NCI-H2081 treated with DMSO at 0.1 percent for 48 hours (cell line): ENCODE data around the gene TANGO2.

Experiments used
- DNase-seq: peaks from one replicate; lab custom pipeline; 2025; lab: John Stamatoyannopoulos, UW

Gene TANGO2

GRCh38 chr22:20012741-20013331, 8.1 kb upstream of the TANGO2 start:
- DNase-seq = no peak

- no peak for DNase-seq
Observed at GRCh38 chr22:20013382-20013871, 7.5 kb upstream of the TANGO2 start.

- DNase-seq = no peak
Observed at GRCh38 chr22:20014526-20015186, 6.3 kb upstream of the TANGO2 start.

- no peak for DNase-seq
Observed at GRCh38 chr22:20015187-20015625, 5.7 kb upstream of the TANGO2 start.

GRCh38 chr22:20015971-20016733, 4.8 kb upstream of the TANGO2 start:
- no peak for DNase-seq

- DNase-seq = no peak
Observed at GRCh38 chr22:20016734-20017621, 3.9 kb upstream of the TANGO2 start, which contains the start of gene ARVCF. Gene ARVCF (minus strand): TSS chr22:20016823. CDS start chr22:19990794, 26,029 bp downstream.

- DNase-seq = no peak
Observed at GRCh38 chr22:20017622-20017958, 3.3 kb upstream of the TANGO2 start.

- no peak for DNase-seq
Observed at GRCh38 chr22:20018001-20018400, 2.9 kb upstream of the TANGO2 start.

- DNase-seq = no peak
Observed at GRCh38 chr22:20019661-20020532, 1.0 kb upstream of the TANGO2 start.

GRCh38 chr22:20021196-20022181, 579 bp downstream of the TANGO2 start:
- no peak for DNase-seq

GRCh38 chr22:20022231-20022977, 1.5 kb downstream of the TANGO2 start:
- DNase-seq = no peak

- no peak for DNase-seq
Observed at GRCh38 chr22:20022978-20023613, 2.2 kb downstream of the TANGO2 start.

GRCh38 chr22:20024225-20024624, 3.3 kb downstream of the TANGO2 start:
- no peak for DNase-seq

- no peak for DNase-seq
Observed at GRCh38 chr22:20024650-20025397, 3.9 kb downstream of the TANGO2 start.

- no peak for DNase-seq
Observed at GRCh38 chr22:20025401-20026203, 4.7 kb downstream of the TANGO2 start.

- no peak for DNase-seq
Observed at GRCh38 chr22:20026204-20026908, 5.4 kb downstream of the TANGO2 start.
